Caco-2 (cell line): ENCODE measurements around the gene TTC7B. TPM values are rescaled to one million over a fixed set of nuclear protein-coding genes. Genes with fewer than 3 reads are reported as not detected.

ENCODE experiments used
- BruUV-seq: library from RNA; stranded (reverse); fragments of 400-500 nt; replicated peaks from 2 replicates; lab custom pipeline; 2021; lab: Mats Ljungman, UMichigan
- CTCF ChIA-PET: fragments of 300-600 bp; sonication (Branson Sonifier 250); formaldehyde crosslinking; loops from one replicate; lab custom pipeline; 2022; ENCODE audit warnings: antibody characterized with exemption; lab: Charles Lee
- POLR2A ChIA-PET: fragments of 300-600 bp; sonication (Branson Sonifier 250); formaldehyde crosslinking; loops from one replicate; lab custom pipeline; 2022; ENCODE audit warnings: antibody characterized with exemption; lab: Charles Lee
- DNase-seq, 2 experiments: peaks; one replicate each; pipeline versions ENCODE4 v3.0.0 to v3.0.0-alpha.2; 2020 to 2022
- H3K27me3 ChIP-seq: replicated peaks from 2 replicates; pipeline ENCODE4 v1.6.0; 2011; ENCODE audit warnings: low read length; ENCODE audit not compliant: control insufficient read depth, insufficient read depth
- H3K36me3 ChIP-seq: 2 replicates; pipeline ENCODE4 v1.5.1; 2011; ENCODE audit warnings: low read length; ENCODE audit not compliant: control insufficient read depth, insufficient read depth
- H3K4me1 ChIP-seq: fragments of 250-450 bp; sonication (Bioruptor Pico); 2 replicates; pipeline ENCODE4 v1.5.1; 2020; ENCODE audit warnings: mild to moderate bottlenecking
- H3K4me3 ChIP-seq: 2 replicates; pipeline ENCODE4 v1.5.1; 2011; ENCODE audit warnings: low read depth, mild to moderate bottlenecking, control low read depth, low read length
- H3K9me3 ChIP-seq: fragments of 250-450 bp; sonication (Bioruptor Pico); 2 replicates; pipeline ENCODE4 v1.5.1; 2020; ENCODE audit warnings: mild to moderate bottlenecking, moderate library complexity
- H3K27ac Mint-ChIP-seq: one replicate; pipeline ENCODE4 v1.8.0; 2022; ENCODE audit warnings: mixed read lengths; ENCODE audit not compliant: unreplicated experiment
- H3K27me3 Mint-ChIP-seq: one replicate; pipeline ENCODE4 v1.8.0; 2022; ENCODE audit warnings: mixed read lengths; ENCODE audit not compliant: insufficient read depth, unreplicated experiment
- H3K36me3 Mint-ChIP-seq: one replicate; pipeline ENCODE4 v1.8.0; 2022; ENCODE audit warnings: mild to moderate bottlenecking, mixed read lengths; ENCODE audit not compliant: insufficient read depth, unreplicated experiment
- H3K4me1 Mint-ChIP-seq: one replicate; pipeline ENCODE4 v1.8.0; 2022; ENCODE audit warnings: low read depth, mixed read lengths; ENCODE audit not compliant: unreplicated experiment
- H3K4me3 Mint-ChIP-seq: one replicate; pipeline ENCODE4 v1.8.0; 2022; ENCODE audit warnings: mild to moderate bottlenecking, moderate library complexity, mixed read lengths; ENCODE audit not compliant: unreplicated experiment
- H3K9me3 Mint-ChIP-seq: one replicate; pipeline ENCODE4 v1.8.0; 2022; ENCODE audit warnings: mixed read lengths; ENCODE audit not compliant: unreplicated experiment
- CTCF ChIP-seq, 2 experiments: fragments of 200-600 bp in 1 of 2; IDR thresholded peaks; 1 replicate in 1 of 2; 2 replicates in 1 of 2; pipeline versions ENCODE4 v1.5.1 to v1.8.0; 2011 to 2022; ENCODE audit warnings: antibody characterized with exemption in 1 of 2, control low read depth in 1 of 2, inconsistent platforms in 1 of 2, low read depth in 1 of 2, low read length in 1 of 2, mild to moderate bottlenecking in 1 of 2, moderate library complexity in 1 of 2; ENCODE audit not compliant: insufficient read depth in 1 of 2, severe bottlenecking in 1 of 2, unreplicated experiment in 1 of 2
- intact Hi-C: fragments of 100-400 bp; cut with micrococcal nuclease; formaldehyde crosslinking; loops from one replicate; pipeline ENCODE4 v1.10.0; 2022; ENCODE audit not compliant: unreplicated experiment
- total RNA-seq: library from RNA; stranded (reverse); gene quantifications from 2 replicates; pipeline ENCODE4 v1.2.3, GENCODE V29; 2022

Gene TTC7B
- total RNA-seq, 1 experiment from 2014 or later: 28.5 TPM

GRCh38 chr14:90704738-90705392 lies 111.4 kb downstream of the TTC7B start:
- Mint-ChIP-seq H3K36me3 (peaks cover 6% of the 10 kb centered on the region), H3K9me3 (no peaks in the 10 kb centered on the region), H3K4me1 (no peaks in the 10 kb centered on the region), H3K27me3 (no peaks in the 10 kb centered on the region), H3K4me3 (no peak overlapping the region), H3K27ac (no peak overlapping the region)
- POLR2A ChIA-PET: no interaction called here
- intact Hi-C loops: no loop called here
- H3K4me3 ChIP-seq: no peak overlapping the region
- H3K27me3 ChIP-seq: no peaks in the 10 kb centered on the region
- H3K36me3 ChIP-seq: no peaks in the 10 kb centered on the region
- CTCF ChIA-PET: no interaction called here
- DNase-seq: no peak
- no peak for TF ChIP-seq CTCF (IDR thresholded peaks at IDR 0.05; ENCODE audit: insufficient read depth in 1 of 2, low read depth in 1 of 2, low read length in 1 of 2, severe bottlenecking in 1 of 2, unreplicated experiment in 1 of 2)
- no peaks in the 10 kb centered on the region for H3K4me1 ChIP-seq
- no peaks in the 10 kb centered on the region for H3K9me3 ChIP-seq
- BruUV-seq: no TSS peak

GRCh38 chr14:90703841-90704737 lies 112.1 kb downstream of the TTC7B start:
- BruUV-seq: no TSS peak

More at GRCh38 chr14:90703841-90704737, 112.1 kb downstream of the TTC7B start:
- TF ChIP-seq CTCF (IDR thresholded peaks at IDR 0.05; ENCODE audit: insufficient read depth in 1 of 2, low read depth in 1 of 2, low read length in 1 of 2, severe bottlenecking in 1 of 2, unreplicated experiment in 1 of 2): no peak
- Histone ChIP-seq H3K36me3 (no peaks in the 10 kb centered on the region), H3K4me1 (no peaks in the 10 kb centered on the region), H3K9me3 (no peaks in the 10 kb centered on the region), H3K27me3 (no peaks in the 10 kb centered on the region), H3K4me3 (no peak overlapping the region)
- intact Hi-C loops: no loop called here
- DNase-seq: no peak
- ChIA-PET CTCF (no interaction called here), POLR2A (no interaction called here)
- H3K27ac Mint-ChIP-seq: no peak overlapping the region
- H3K27me3 Mint-ChIP-seq: no peaks in the 10 kb centered on the region
- H3K36me3 Mint-ChIP-seq: peaks cover 6% of the 10 kb centered on the region
- no peaks in the 10 kb centered on the region for H3K9me3 Mint-ChIP-seq
- H3K4me1 Mint-ChIP-seq: peaks cover under 1% of the 10 kb centered on the region
- no peak overlapping the region for H3K4me3 Mint-ChIP-seq
